ENCODE data around the gene ARIH2.

The ARIH2 gene

GRCh38 chr3:48918388-48919214, at the start of gene ARIH2:
Gene ARIH2, plus strand, starts transcription at chr3:48918842. Its CDS starts 8,717 bp downstream, at chr3:48927559.
- TF ChIP-seq GATA3 (IDR thresholded peaks at IDR 0.05; ENCODE audit: low read depth, low read length) (no peak), GATA2 (IDR thresholded peaks at IDR 0.05; ENCODE audit: low read depth, low read length) (peak; percentile 37)

- TF ChIP-seq GATA2 (IDR thresholded peaks at IDR 0.05; ENCODE audit: low read depth, low read length) (no peak), GATA3 (IDR thresholded peaks at IDR 0.05; ENCODE audit: low read depth, low read length) (no peak)
Observed at GRCh38 chr3:48877671-48878070, 41.0 kb upstream of the ARIH2 start.

- TF ChIP-seq GATA2 (IDR thresholded peaks at IDR 0.05; ENCODE audit: low read depth, low read length), result no peak
- TF ChIP-seq GATA3 (IDR thresholded peaks at IDR 0.05; ENCODE audit: low read depth, low read length), result no peak
Observed at GRCh38 chr3:48879307-48879993, 39.2 kb upstream of the ARIH2 start.

- no peak for TF ChIP-seq GATA2 (IDR thresholded peaks at IDR 0.05; ENCODE audit: low read depth, low read length)
- TF ChIP-seq GATA3 (IDR thresholded peaks at IDR 0.05; ENCODE audit: low read depth, low read length), result no peak
Observed at GRCh38 chr3:48879994-48880377, 38.7 kb upstream of the ARIH2 start.

- TF ChIP-seq GATA3 (IDR thresholded peaks at IDR 0.05; ENCODE audit: low read depth, low read length), result no peak
- no peak for TF ChIP-seq GATA2 (IDR thresholded peaks at IDR 0.05; ENCODE audit: low read depth, low read length)
Observed at GRCh38 chr3:48881006-48881405, 37.6 kb upstream of the ARIH2 start.

GRCh38 chr3:48881652-48882114, 37.0 kb upstream of the ARIH2 start:
- TF ChIP-seq GATA3 (IDR thresholded peaks at IDR 0.05; ENCODE audit: low read depth, low read length) (no peak), GATA2 (IDR thresholded peaks at IDR 0.05; ENCODE audit: low read depth, low read length) (no peak)

GRCh38 chr3:48885753-48886152, 32.9 kb upstream of the ARIH2 start:
- no peak for TF ChIP-seq GATA3 (IDR thresholded peaks at IDR 0.05; ENCODE audit: low read depth, low read length)
- TF ChIP-seq GATA2 (IDR thresholded peaks at IDR 0.05; ENCODE audit: low read depth, low read length), result no peak

GRCh38 chr3:48891606-48892005, 27.0 kb upstream of the ARIH2 start:
- TF ChIP-seq GATA3 (IDR thresholded peaks at IDR 0.05; ENCODE audit: low read depth, low read length), result no peak
- no peak for TF ChIP-seq GATA2 (IDR thresholded peaks at IDR 0.05; ENCODE audit: low read depth, low read length)

- TF ChIP-seq GATA2 (IDR thresholded peaks at IDR 0.05; ENCODE audit: low read depth, low read length) (no peak), GATA3 (IDR thresholded peaks at IDR 0.05; ENCODE audit: low read depth, low read length) (no peak)
Observed at GRCh38 chr3:48894516-48894915, 24.1 kb upstream of the ARIH2 start.

GRCh38 chr3:48896936-48897335, 21.7 kb upstream of the ARIH2 start:
- TF ChIP-seq GATA2 (IDR thresholded peaks at IDR 0.05; ENCODE audit: low read depth, low read length) (no peak), GATA3 (IDR thresholded peaks at IDR 0.05; ENCODE audit: low read depth, low read length) (no peak)

GRCh38 chr3:48897460-48898376, 20.9 kb upstream of the ARIH2 start:
- TF ChIP-seq GATA3 (IDR thresholded peaks at IDR 0.05; ENCODE audit: low read depth, low read length) (no peak), GATA2 (IDR thresholded peaks at IDR 0.05; ENCODE audit: low read depth, low read length) (no peak)

GRCh38 chr3:48898383-48899234, 20.0 kb upstream of the ARIH2 start, which contains the start of gene SLC25A20:
Gene SLC25A20, minus strand, starts transcription at chr3:48898882. Its CDS starts 88 bp downstream, at chr3:48898794.
- TF ChIP-seq GATA2 (IDR thresholded peaks at IDR 0.05; ENCODE audit: low read depth, low read length) (no peak), GATA3 (IDR thresholded peaks at IDR 0.05; ENCODE audit: low read depth, low read length) (no peak)

GRCh38 chr3:48899273-48899672, 19.4 kb upstream of the ARIH2 start:
- TF ChIP-seq GATA3 (IDR thresholded peaks at IDR 0.05; ENCODE audit: low read depth, low read length), result no peak
- TF ChIP-seq GATA2 (IDR thresholded peaks at IDR 0.05; ENCODE audit: low read depth, low read length), result no peak
